Fibroblast of skin of back (primary cell): ENCODE results near the gene MRPL34.

Experiments
- DNase-seq: peaks from one replicate; pipeline ENCODE4 v3.0.0-alpha.2; 2013

MRPL34 gene

GRCh38 chr19:17328517-17329365 is 23.1 kb downstream of the MRPL34 start:
- no peak for DNase-seq

GRCh38 chr19:17329366-17330261 is 23.9 kb downstream of the MRPL34 start:
- DNase-seq: no peak

GRCh38 chr19:17330262-17331044 is 24.8 kb downstream of the MRPL34 start:
- DNase-seq: no peak

GRCh38 chr19:17331045-17331558 is 25.4 kb downstream of the MRPL34 start:
- no peak for DNase-seq

- no peak for DNase-seq
These were observed 26.6 kb downstream of the MRPL34 start for GRCh38 chr19:17332360-17332676.

GRCh38 chr19:17332677-17333581 is 27.3 kb downstream of the MRPL34 start:
- peak; percentile 59 for DNase-seq

GRCh38 chr19:17333611-17334413 is 28.1 kb downstream of the MRPL34 start:
- DNase-seq: peak; percentile 86

- peak; percentile 99 for DNase-seq
These were observed 29.0 kb downstream of the MRPL34 start, which contains the start of gene ANO8 for GRCh38 chr19:17334414-17335409. Gene ANO8 (minus strand): TSS chr19:17334855. CDS start chr19:17334670, 185 bp downstream.

GRCh38 chr19:17335575-17335974 is 29.9 kb downstream of the MRPL34 start:
- DNase-seq: no peak

- peak; percentile 99 for DNase-seq
These were observed 31.4 kb downstream of the MRPL34 start, which contains the start of gene GTPBP3 for GRCh38 chr19:17336872-17337674. Gene GTPBP3 (plus strand): TSS chr19:17337553. CDS start chr19:17337612, 59 bp downstream.

- DNase-seq: no peak
These were observed 32.2 kb downstream of the MRPL34 start for GRCh38 chr19:17337675-17338432.

GRCh38 chr19:17338433-17339078 is 32.9 kb downstream of the MRPL34 start:
- no peak for DNase-seq

- DNase-seq: no peak
These were observed 33.5 kb downstream of the MRPL34 start for GRCh38 chr19:17339088-17339741.

GRCh38 chr19:17340302-17340870 is 34.7 kb downstream of the MRPL34 start:
- no peak for DNase-seq

- DNase-seq: no peak
These were observed 35.2 kb downstream of the MRPL34 start for GRCh38 chr19:17340871-17341357.

GRCh38 chr19:17341386-17341785 is 35.7 kb downstream of the MRPL34 start:
- DNase-seq: no peak
